Gastrocnemius medialis (tissue), 4 donors: ENCODE measurements around the gene PANK2.
"Not testable (repeated sequence)": the region's sequence is repeated elsewhere in the genome, so short reads cannot be mapped to it uniquely, and the experiment has no call there.

Source experiments
- POLR2A ChIP-seq, 2 donors: fragments of 450-650 bp; IDR thresholded peaks; one replicate each; pipeline ENCODE4 v1.6.1; 2017; ENCODE audit warnings: antibody characterized with exemption in 2 of 2, mild to moderate bottlenecking in 2 of 2, moderate library complexity in 2 of 2
- TF ChIP-seq, protein P1 (sequence below), 5 experiments: fragments of 450-650 bp in 3 of 5; fragments of 200-600 bp in 2 of 5; sonication (generic) in 2 of 5; IDR thresholded peaks in 4 of 5; conservative IDR thresholded peaks in 1 of 5; 1 replicate in 4 of 5; 2 replicates in 1 of 5; pipeline ENCODE4 v1.5.1; 2016 to 2019; ENCODE audit warnings: antibody characterized with exemption in 5 of 5, mild to moderate bottlenecking in 3 of 5, moderate library complexity in 3 of 5

- TF ChIP-seq, protein P1, sequence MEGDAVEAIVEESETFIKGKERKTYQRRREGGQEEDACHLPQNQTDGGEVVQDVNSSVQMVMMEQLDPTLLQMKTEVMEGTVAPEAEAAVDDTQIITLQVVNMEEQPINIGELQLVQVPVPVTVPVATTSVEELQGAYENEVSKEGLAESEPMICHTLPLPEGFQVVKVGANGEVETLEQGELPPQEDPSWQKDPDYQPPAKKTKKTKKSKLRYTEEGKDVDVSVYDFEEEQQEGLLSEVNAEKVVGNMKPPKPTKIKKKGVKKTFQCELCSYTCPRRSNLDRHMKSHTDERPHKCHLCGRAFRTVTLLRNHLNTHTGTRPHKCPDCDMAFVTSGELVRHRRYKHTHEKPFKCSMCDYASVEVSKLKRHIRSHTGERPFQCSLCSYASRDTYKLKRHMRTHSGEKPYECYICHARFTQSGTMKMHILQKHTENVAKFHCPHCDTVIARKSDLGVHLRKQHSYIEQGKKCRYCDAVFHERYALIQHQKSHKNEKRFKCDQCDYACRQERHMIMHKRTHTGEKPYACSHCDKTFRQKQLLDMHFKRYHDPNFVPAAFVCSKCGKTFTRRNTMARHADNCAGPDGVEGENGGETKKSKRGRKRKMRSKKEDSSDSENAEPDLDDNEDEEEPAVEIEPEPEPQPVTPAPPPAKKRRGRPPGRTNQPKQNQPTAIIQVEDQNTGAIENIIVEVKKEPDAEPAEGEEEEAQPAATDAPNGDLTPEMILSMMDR (IDR thresholded peaks at IDR 0.05 in 4 of 5, conservative IDR thresholded peaks at IDR 0.05 in 1 of 5) = not testable (repeated sequence)
- not testable (repeated sequence) for TF ChIP-seq POLR2A (IDR thresholded peaks at IDR 0.05)
Measured at GRCh38 chr20:3972631-3973030, 83.4 kb downstream of the PANK2 start.
